COLO668 (cell line): ENCODE data around the gene GRK2.
"Not testable (repeated sequence)": the region's sequence is repeated elsewhere in the genome, so short reads cannot be mapped to it uniquely, and the experiment has no call there.

Experiments
- DNase-seq: peaks from one replicate; lab custom pipeline; 2025; ENCODE audit not compliant: unreplicated experiment; lab: John Stamatoyannopoulos, UW

The GRK2 gene

GRCh38 chr11:67266449-67267187 lies at the start of gene GRK2:
Gene GRK2 (plus strand): TSS chr11:67266473. CDS start chr11:67266700, 227 bp downstream.
- peak; percentile 81 for DNase-seq

- no peak for DNase-seq
These were observed 38.5 kb upstream of the GRK2 start for GRCh38 chr11:67227726-67228125.

DNA sequence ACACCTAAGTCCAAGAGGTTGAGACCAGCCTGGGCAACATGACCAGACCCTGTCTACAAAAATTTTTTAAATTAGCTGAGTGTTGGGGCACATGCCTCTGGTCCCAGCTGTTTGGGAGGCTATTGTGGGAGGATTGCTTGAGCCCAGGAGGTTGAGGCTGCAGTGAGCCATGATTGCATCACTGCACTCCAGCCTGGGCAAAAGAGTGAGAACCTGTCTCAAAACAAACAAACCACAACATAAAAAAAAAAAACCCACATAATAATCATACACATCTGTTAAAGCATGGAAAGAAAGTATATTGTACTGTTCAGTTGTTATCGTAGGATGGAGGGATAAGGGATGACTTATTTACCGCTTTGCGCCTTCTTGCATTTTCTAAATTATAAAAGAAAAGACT lies 35.9 kb upstream of the GRK2 start:
- DNase-seq = no peak

DNA sequence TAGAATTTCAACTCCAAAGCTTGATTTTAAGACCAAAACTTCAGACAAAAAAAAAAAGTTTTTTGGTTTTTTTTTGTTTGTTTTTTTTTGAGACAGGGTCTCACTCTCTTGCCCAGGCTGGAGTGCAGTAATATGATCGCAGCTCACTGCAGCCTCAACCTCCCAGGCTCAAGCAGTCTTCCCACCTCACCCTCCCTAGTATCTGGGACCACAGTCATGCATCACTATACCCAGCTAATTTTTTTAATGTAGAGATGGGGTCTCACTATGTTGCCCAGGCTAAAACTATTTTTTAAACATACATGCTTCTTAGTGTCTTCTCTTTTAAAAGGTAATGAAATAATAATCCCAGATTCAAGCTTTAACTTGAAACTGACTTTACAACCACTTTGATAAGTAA lies 35.4 kb upstream of the GRK2 start:
- no peak for DNase-seq

DNA sequence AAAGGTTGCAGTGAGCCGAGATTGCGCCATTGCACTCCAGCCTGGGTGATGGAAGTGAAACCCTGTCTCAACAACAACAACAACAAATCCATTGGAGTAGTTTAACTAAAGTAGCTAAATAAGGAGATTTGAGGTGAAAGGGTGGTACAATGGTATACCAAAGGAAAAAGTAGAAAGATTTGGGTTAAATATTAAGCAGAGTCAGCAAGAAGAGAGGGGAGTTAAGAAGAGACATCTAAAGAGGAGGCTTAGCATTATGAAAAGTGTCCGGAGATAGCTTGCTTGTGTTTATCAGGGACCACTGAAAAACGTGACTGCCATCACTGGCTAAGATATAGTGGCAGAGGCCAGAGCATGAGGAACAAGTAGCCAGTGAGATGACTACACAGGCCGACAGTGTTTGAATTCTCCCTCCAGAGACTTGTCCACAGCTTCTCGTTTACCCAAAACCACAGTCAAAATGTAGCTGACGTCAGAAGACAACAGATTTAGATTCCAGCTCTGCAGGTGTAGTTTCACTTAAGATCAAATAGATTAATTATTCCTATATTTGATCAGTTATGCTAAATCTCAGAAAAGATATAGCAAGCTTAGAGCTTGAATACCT lies 32.6 kb upstream of the GRK2 start:
- no peak for DNase-seq

- not testable (repeated sequence) for DNase-seq
These were observed 31.7 kb upstream of the GRK2 start for GRCh38 chr11:67234571-67234970.

- DNase-seq = no peak
These were observed 28.7 kb upstream of the GRK2 start for GRCh38 chr11:67237574-67237973.

DNA sequence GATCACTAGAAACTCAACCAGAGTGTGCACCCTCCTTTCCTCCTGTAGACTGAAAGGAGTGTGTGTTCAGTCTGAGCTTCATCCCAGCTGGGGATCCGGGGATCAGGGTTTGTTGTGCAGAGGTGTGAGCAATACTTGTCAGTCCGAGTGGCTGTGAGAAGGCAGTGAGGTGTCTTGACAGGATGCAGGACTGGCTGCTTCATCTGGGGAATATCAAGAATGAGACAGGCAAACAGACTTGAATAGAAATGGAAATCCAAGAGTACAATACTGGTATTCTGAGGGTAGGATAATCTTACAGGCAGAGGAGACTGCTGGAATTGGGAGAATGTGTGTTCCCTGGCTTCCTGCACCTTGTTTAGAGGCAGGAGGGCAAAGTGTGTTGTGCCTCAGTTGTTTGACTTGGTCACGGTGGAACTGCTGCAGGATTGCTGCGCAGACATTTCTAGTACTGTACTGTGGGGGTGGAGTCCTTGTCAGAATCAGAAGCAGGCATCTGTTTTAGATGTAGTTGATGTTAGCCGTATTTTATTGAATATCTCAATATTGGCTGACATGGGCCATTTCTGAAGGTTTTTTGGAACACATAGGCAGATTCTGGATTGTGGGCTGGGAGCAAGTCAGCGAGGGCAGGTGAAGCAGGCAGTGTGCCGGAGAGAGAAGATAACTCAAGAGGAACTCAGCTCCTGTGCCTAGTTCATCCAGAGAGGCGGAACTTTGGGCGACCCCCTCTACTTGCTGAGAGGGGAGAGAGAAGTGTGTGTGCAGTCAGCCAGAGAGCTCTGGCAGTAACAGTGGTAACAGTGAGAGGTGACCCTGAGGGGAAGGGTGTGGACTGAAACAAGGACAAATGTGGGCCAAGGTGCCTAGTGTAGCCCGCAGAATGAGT lies 27.1 kb upstream of the GRK2 start:
- no peak for DNase-seq

DNA sequence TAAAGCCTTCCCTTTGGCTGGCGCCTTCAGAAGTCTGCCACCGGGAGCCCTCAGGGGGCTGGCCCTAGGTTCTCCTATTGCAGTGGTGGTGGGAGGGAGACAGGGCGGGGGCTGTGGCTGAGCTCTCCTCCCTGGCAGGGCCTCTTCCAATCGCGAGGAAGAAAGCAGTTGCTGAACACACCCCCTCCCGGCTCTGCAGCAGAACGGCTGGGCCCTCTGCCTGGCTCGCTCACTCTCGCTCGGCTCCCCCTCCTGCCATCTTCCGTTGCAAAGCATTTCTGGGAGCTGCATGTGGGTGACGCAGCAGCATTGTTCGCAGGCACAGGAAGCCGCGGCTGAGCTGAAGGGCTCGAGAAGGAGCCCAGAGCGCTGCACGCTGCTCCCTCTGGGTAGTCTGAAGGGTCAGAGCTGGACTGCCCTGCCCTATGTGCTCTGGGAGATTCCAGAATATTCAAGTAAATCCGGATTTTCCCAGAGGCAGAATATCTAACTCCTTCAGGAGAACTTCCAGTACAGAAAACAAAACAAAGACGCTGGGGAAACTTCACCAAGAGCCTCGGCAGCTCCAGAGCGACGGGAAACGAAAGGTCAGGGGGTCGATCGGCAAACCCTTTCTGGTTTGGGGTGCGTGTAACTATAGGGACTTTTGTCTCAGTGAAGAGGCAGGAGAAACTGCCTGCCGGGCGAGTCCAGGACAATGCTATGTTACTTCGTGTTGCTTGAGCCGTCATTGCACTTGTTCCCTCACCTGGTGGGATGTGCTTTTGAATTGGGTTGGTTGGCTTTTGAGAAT lies 26.3 kb upstream of the GRK2 start:
- peak; percentile 94 for DNase-seq

DNA sequence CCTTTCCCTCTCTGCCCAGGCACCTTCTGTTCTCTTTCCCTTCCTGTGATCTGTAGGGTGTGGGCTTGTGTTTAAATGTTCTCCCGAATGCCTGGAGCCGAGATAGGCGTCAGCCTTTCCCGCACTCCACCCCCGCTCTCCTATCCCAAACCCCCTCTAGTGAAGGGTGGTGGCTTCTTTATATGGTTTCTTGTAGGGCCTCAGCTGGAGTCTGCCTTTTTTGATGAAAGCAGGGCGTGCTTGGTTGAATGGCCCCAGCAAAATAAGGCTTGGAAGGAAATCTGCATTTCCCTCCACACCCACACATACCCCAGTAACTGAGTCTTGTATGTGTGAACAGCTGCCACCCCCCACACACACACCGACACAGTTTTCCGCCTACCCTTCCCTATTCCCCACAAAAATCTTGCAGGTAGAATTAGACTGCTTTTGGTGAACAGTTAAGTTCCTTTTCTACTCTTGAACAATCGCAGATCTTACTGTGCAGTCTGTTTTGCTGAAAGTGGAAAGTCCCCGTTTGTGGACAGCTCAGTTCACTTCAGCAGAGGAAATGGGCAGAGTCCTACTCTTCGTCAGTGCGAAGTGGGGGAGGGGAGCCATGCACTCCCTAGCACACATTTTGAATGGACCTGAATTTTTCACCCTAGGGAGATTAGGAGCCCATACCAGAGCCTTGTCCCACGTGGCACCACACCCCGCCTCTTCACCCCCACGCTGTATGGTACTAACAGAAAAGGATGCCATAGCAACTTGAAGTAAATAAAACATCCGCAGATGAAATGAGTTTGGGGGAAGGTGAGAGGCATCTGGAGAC lies 25.5 kb upstream of the GRK2 start:
- DNase-seq = peak; percentile 73

- DNase-seq = no peak
These were observed 23.7 kb upstream of the GRK2 start for GRCh38 chr11:67242548-67242947.

GRCh38 chr11:67243051-67243450 lies 23.2 kb upstream of the GRK2 start:
- DNase-seq = no peak

GRCh38 chr11:67245046-67245445 lies 21.2 kb upstream of the GRK2 start:
- DNase-seq = no peak

DNA sequence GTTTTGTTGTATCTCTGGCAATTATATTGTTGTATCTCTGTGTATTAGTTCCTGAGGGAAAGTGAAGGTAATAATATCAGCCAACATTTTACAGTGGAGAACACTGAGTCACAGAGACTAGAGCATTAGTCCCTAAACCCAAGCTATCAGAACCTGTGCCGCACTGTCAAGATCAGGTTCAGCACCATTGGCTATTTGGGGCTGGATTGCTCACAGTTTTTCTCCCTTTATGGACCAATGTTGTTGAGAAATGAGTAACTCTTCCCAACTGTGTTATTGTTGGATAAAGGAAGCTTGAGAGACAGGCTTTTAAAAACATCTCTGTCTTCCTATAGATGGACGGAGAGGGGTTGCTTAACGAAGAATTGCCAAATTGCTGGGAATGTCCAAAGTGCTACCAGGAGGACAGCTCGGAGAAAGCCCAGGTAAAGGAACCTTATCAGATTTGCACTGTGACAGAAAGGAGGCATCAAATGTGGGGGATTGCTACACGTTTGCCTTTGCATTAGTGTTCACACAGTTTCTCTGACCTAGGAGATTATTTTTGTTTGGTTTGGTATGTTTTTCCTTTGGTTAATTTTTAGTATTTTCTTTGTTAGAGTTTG lies 18.2 kb upstream of the GRK2 start:
- no peak for DNase-seq

GRCh38 chr11:67248653-67249052 lies 17.6 kb upstream of the GRK2 start:
- no peak for DNase-seq

- DNase-seq = no peak
These were observed 15.9 kb upstream of the GRK2 start for GRCh38 chr11:67250059-67251043.

DNA sequence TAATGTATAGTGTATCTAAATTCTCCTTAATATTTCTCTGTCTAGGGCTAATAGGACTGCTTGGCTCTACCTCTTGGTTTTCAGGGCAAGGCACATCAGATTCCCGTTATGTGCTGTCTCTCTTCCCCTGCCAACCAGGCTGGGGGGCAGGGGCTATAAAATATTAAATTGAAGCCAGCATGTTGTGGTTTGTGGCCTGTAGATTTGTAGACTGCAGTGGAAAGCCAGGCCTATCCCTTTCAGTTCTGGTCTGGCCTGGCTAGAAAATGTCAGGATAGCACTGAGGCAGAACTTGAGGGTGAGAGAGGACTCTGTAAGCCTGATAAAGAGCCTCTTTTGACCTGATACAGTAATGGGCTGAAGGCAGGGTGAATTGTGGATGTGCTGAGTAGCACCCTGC lies 14.4 kb upstream of the GRK2 start:
- DNase-seq = no peak

GRCh38 chr11:67252831-67253239 lies 13.4 kb upstream of the GRK2 start:
- DNase-seq = no peak
